ENCODE measurements around the gene CPEB2. TPM values are rescaled to one million over a fixed set of nuclear protein-coding genes. Genes with fewer than 3 reads are reported as not detected.

Gene CPEB2
- polyA plus RNA-seq, 1 experiment, result 10.4 TPM

GRCh38 chr4:15021946-15022345 lies 19.7 kb downstream of the CPEB2 start:
- no peak for TF ChIP-seq CTCF (IDR thresholded peaks at IDR 0.05; ENCODE audit: low read depth, low read length)
- Histone ChIP-seq H3K27ac (ENCODE audit: low read depth, low read length) (no peak overlapping the region), H3K4me3 (ENCODE audit: low read depth, low read length) (no peak overlapping the region), H3K9me3 (ENCODE audit: control insufficient read depth, insufficient read depth, low read length) (no peaks in the 10 kb centered on the region), H3K27me3 (ENCODE audit: control insufficient read depth, insufficient read depth, low read length) (no peaks in the 10 kb centered on the region)
- DNase-seq (ENCODE audit: low read depth, low spot score), result no peak
- CTCF ChIA-PET, result interaction anchor here (0.6 to 1.4 kb wide), 3 partner anchors 14 to 1368 kb away, joined by 3 to 5 read pairs (median 4); no protein-coding TSS in a partner anchor
- POLR2A ChIA-PET, result no interaction called here

- H3K27me3 ChIP-seq (ENCODE audit: control insufficient read depth, insufficient read depth, low read length), result no peaks in the 10 kb centered on the region
- CTCF ChIA-PET, result interaction anchor here (0.7 kb wide), 1 partner anchor 1077 kb away, joined by 5 read pairs; no protein-coding TSS in a partner anchor
- H3K4me3 ChIP-seq (ENCODE audit: low read depth, low read length), result no peak overlapping the region
- H3K27ac ChIP-seq (ENCODE audit: low read depth, low read length), result no peak overlapping the region
- TF ChIP-seq CTCF (IDR thresholded peaks at IDR 0.05; ENCODE audit: low read depth, low read length), result no peak
- DNase-seq (ENCODE audit: low read depth, low spot score), result no peak
- POLR2A ChIA-PET, result interaction anchor here (0.7 kb wide), 2 partner anchors 10 to 668 kb away, joined by 3 to 6 read pairs; no protein-coding TSS in a partner anchor
- H3K9me3 ChIP-seq (ENCODE audit: control insufficient read depth, insufficient read depth, low read length), result no peaks in the 10 kb centered on the region
These were observed 22.1 kb downstream of the CPEB2 start for GRCh38 chr4:15024386-15024785.

- H3K9me3 ChIP-seq (ENCODE audit: control insufficient read depth, insufficient read depth, low read length), result no peaks in the 10 kb centered on the region
- H3K27me3 ChIP-seq (ENCODE audit: control insufficient read depth, insufficient read depth, low read length), result no peaks in the 10 kb centered on the region
- POLR2A ChIA-PET, result no interaction called here
- no peak for DNase-seq (ENCODE audit: low read depth, low spot score)
- CTCF ChIA-PET, result no interaction called here
- no peak overlapping the region for H3K4me3 ChIP-seq (ENCODE audit: low read depth, low read length)
- no peak overlapping the region for H3K27ac ChIP-seq (ENCODE audit: low read depth, low read length)
- TF ChIP-seq CTCF (IDR thresholded peaks at IDR 0.05; ENCODE audit: low read depth, low read length), result no peak
These were observed 23.4 kb downstream of the CPEB2 start for GRCh38 chr4:15025693-15026092.

GRCh38 chr4:15027921-15028435 lies 25.7 kb downstream of the CPEB2 start:
- Histone ChIP-seq H3K27ac (ENCODE audit: low read depth, low read length) (no peak overlapping the region), H3K4me3 (ENCODE audit: low read depth, low read length) (no peak overlapping the region), H3K9me3 (ENCODE audit: control insufficient read depth, insufficient read depth, low read length) (no peaks in the 10 kb centered on the region), H3K27me3 (ENCODE audit: control insufficient read depth, insufficient read depth, low read length) (no peaks in the 10 kb centered on the region)
- POLR2A ChIA-PET, result no interaction called here
- CTCF ChIA-PET, result interaction anchor here (0.6 to 1.1 kb wide), 2 partner anchors 135 to 430 kb away, joined by 3 read pairs; no protein-coding TSS in a partner anchor
- TF ChIP-seq CTCF (IDR thresholded peaks at IDR 0.05; ENCODE audit: low read depth, low read length), result no peak
- no peak for DNase-seq (ENCODE audit: low read depth, low spot score)

GRCh38 chr4:15031197-15031596 lies 28.9 kb downstream of the CPEB2 start:
- H3K27ac ChIP-seq (ENCODE audit: low read depth, low read length), result no peak overlapping the region
- no peak for DNase-seq (ENCODE audit: low read depth, low spot score)
- CTCF ChIA-PET, result no interaction called here
- H3K27me3 ChIP-seq (ENCODE audit: control insufficient read depth, insufficient read depth, low read length), result no peaks in the 10 kb centered on the region
- H3K4me3 ChIP-seq (ENCODE audit: low read depth, low read length), result no peak overlapping the region
- no peaks in the 10 kb centered on the region for H3K9me3 ChIP-seq (ENCODE audit: control insufficient read depth, insufficient read depth, low read length)
- TF ChIP-seq CTCF (IDR thresholded peaks at IDR 0.05; ENCODE audit: low read depth, low read length), result no peak
- POLR2A ChIA-PET, result no interaction called here

Data from AG04450 (cell line).